Hepatocyte (in vitro differentiated cells): ENCODE measurements around the gene EVL. TPM values are rescaled to one million over a fixed set of nuclear protein-coding genes. Genes with fewer than 3 reads are reported as not detected.

Source experiments
- DNase-seq: peaks from one replicate; pipeline ENCODE4 v3.0.0-alpha.2; 2016; ENCODE audit warnings: low spot score
- H2AFZ ChIP-seq: fragments of 200-600 bp; sonication (generic); 2 replicates; pipeline ENCODE4 v1.6.0; 2016; ENCODE audit warnings: antibody characterized with exemption, mild to moderate bottlenecking
- H3K27ac ChIP-seq: fragments of 200-600 bp; sonication (generic); 2 replicates; pipeline ENCODE4 v1.5.1; 2016; ENCODE audit warnings: mild to moderate bottlenecking
- H3K27me3 ChIP-seq: fragments of 200-600 bp; sonication (generic); 2 replicates; pipeline ENCODE4 v1.6.1; 2016
- H3K36me3 ChIP-seq: fragments of 200-600 bp; sonication (generic); replicated peaks from 2 replicates; pipeline ENCODE4 v1.5.1; 2016; ENCODE audit warnings: low read depth; ENCODE audit not compliant: insufficient read depth
- H3K4me1 ChIP-seq: fragments of 200-600 bp; sonication (generic); 2 replicates; pipeline ENCODE4 v1.5.1; 2016; ENCODE audit warnings: mild to moderate bottlenecking, moderate library complexity; ENCODE audit not compliant: insufficient read depth
- H3K4me2 ChIP-seq: fragments of 200-600 bp; sonication (generic); 2 replicates; pipeline ENCODE4 v1.6.0; 2016
- H3K4me3 ChIP-seq: fragments of 200-600 bp; sonication (generic); 2 replicates; pipeline ENCODE4 v1.5.1; 2016; ENCODE audit warnings: mild to moderate bottlenecking
- H3K79me2 ChIP-seq: fragments of 200-600 bp; sonication (generic); 2 replicates; pipeline ENCODE4 v1.6.0; 2017; ENCODE audit warnings: mild to moderate bottlenecking
- H3K9me2 ChIP-seq: fragments of 200-600 bp; sonication (generic); replicated peaks from 2 replicates; pipeline ENCODE4 v1.6.0; 2017; ENCODE audit warnings: mild to moderate bottlenecking; ENCODE audit not compliant: insufficient read depth
- H3K9me3 ChIP-seq: fragments of 200-600 bp; sonication (generic); 2 replicates; pipeline ENCODE4 v1.5.1; 2016; ENCODE audit warnings: low read depth, mild to moderate bottlenecking
- H4K20me1 ChIP-seq: fragments of 200-600 bp; sonication (generic); 2 replicates; pipeline ENCODE4 v1.6.0; 2016; ENCODE audit warnings: mild to moderate bottlenecking; ENCODE audit not compliant: insufficient read depth, poor library complexity, severe bottlenecking
- CTCF ChIP-seq: fragments of 200-600 bp; sonication (generic); IDR thresholded peaks from 2 replicates; pipeline ENCODE4 v1.5.1; 2016; ENCODE audit warnings: antibody characterized with exemption, mild to moderate bottlenecking; ENCODE audit not compliant: poor library complexity
- EZH2 ChIP-seq: fragments of 200-600 bp; sonication (generic); IDR thresholded peaks from 2 replicates; pipeline ENCODE4 v1.6.1; 2016; ENCODE audit warnings: antibody characterized with exemption, mild to moderate bottlenecking, borderline replicate concordance
- EZH2phosphoT487 ChIP-seq: fragments of 200-600 bp; sonication (generic); IDR thresholded peaks from one replicate; pipeline ENCODE4 v1.6.1; 2018; ENCODE audit warnings: antibody characterized with exemption, mild to moderate bottlenecking, low read depth, moderate library complexity; ENCODE audit not compliant: unreplicated experiment, severe bottlenecking
- WGBS: methylation state at CpG from one replicate; pipeline ENCODE4 v1.1.6; 2016; ENCODE audit warnings: low lambda C conversion rate; ENCODE audit errors: missing lambda C conversion rate; 5-methylcytosine and 5-hydroxymethylcytosine counted together
- polyA plus RNA-seq: library from polyadenylated mRNA; unstranded; fragments of >200 nt; fragmentation: Nextera tagmentation; extraction: Ambion mirVana; gene quantifications from 2 replicates; pipeline ENCODE4 v1.2.1, GENCODE V29; 2016
- total RNA-seq: library from RNA; depleted of rRNA; stranded (reverse); fragments of >200 nt; gene quantifications from 2 replicates; pipeline ENCODE4 v1.2.3, GENCODE V29; 2014

The EVL gene
- total and polyA plus RNA-seq, 2 experiments from 2014 or later: 60.5 to 77.2 TPM

GRCh38 chr14:100120522-100121269 is 55.5 kb downstream of the EVL start:
- WGBS: 91% methylated on average over 18 of the region's 18 CpGs
- H3K27me3 ChIP-seq: no peaks in the 10 kb centered on the region

GRCh38 chr14:100121643-100122480 is 56.6 kb downstream of the EVL start:
- TF ChIP-seq EZH2 (no peak), EZH2phosphoT487 (no peak), CTCF (no peak)
- DNase-seq: no peak
- no peak overlapping the region for H3K4me3 ChIP-seq
- H4K20me1 ChIP-seq: no peaks in the 10 kb centered on the region
- WGBS: 94% methylated on average over 14 of the region's 14 CpGs
- no peaks in the 10 kb centered on the region for H3K79me2 ChIP-seq
- H3K4me1 ChIP-seq: no peaks in the 10 kb centered on the region
- H3K9me2 ChIP-seq: no peaks in the 10 kb centered on the region
- H3K27me3 ChIP-seq: no peaks in the 10 kb centered on the region
- H3K4me2 ChIP-seq: no peak overlapping the region
- H3K9me3 ChIP-seq: no peaks in the 10 kb centered on the region
- no peaks in the 10 kb centered on the region for H3K36me3 ChIP-seq
- no peak overlapping the region for H3K27ac ChIP-seq
- H2AFZ ChIP-seq: no peak overlapping the region

More at GRCh38 chr14:100120522-100121269, 55.5 kb downstream of the EVL start:
- no peak for DNase-seq
- no peak overlapping the region for H3K27ac ChIP-seq
- no peak overlapping the region for H3K4me2 ChIP-seq
- no peaks in the 10 kb centered on the region for H3K79me2 ChIP-seq
- no peaks in the 10 kb centered on the region for H3K9me3 ChIP-seq
- no peaks in the 10 kb centered on the region for H4K20me1 ChIP-seq
- H3K9me2 ChIP-seq: no peaks in the 10 kb centered on the region
- no peaks in the 10 kb centered on the region for H3K36me3 ChIP-seq
- H3K4me3 ChIP-seq: no peak overlapping the region
- TF ChIP-seq EZH2phosphoT487 (no peak), EZH2 (no peak), CTCF (no peak)
- no peaks in the 10 kb centered on the region for H3K4me1 ChIP-seq
- H2AFZ ChIP-seq: no peak overlapping the region

GRCh38 chr14:100122481-100123223 is 57.4 kb downstream of the EVL start:
- H3K27ac ChIP-seq: no peak overlapping the region
- no peaks in the 10 kb centered on the region for H3K36me3 ChIP-seq
- no peaks in the 10 kb centered on the region for H3K79me2 ChIP-seq
- no peaks in the 10 kb centered on the region for H3K9me2 ChIP-seq
- no peak overlapping the region for H2AFZ ChIP-seq
- 87% methylated on average over 8 of the region's 8 CpGs for WGBS
- H3K4me1 ChIP-seq: no peaks in the 10 kb centered on the region
- no peaks in the 10 kb centered on the region for H3K9me3 ChIP-seq
- no peak overlapping the region for H3K4me3 ChIP-seq
- H3K4me2 ChIP-seq: no peak overlapping the region
- H4K20me1 ChIP-seq: no peaks in the 10 kb centered on the region
- TF ChIP-seq EZH2phosphoT487 (no peak), CTCF (no peak), EZH2 (no peak)
- H3K27me3 ChIP-seq: no peaks in the 10 kb centered on the region
- DNase-seq: no peak
